DMS53 (cell line): ENCODE data around the gene FBL.

Experiments used
- DNase-seq: peaks from one replicate; lab custom pipeline; 2025; lab: John Stamatoyannopoulos, UW

Gene FBL

GRCh38 chr19:39842693-39843435 lies 3.3 kb downstream of the FBL start:
- no peak for DNase-seq

GRCh38 chr19:39841041-39841440 lies 5.1 kb downstream of the FBL start:
- no peak for DNase-seq

GRCh38 chr19:39840492-39840891 lies 5.7 kb downstream of the FBL start:
- no peak for DNase-seq

GRCh38 chr19:39839678-39840327 lies 6.4 kb downstream of the FBL start:
- DNase-seq = no peak

- peak; percentile 53 for DNase-seq
These were observed 7.6 kb downstream of the FBL start for GRCh38 chr19:39838569-39838968.

GRCh38 chr19:39837978-39838377 lies 8.2 kb downstream of the FBL start:
- DNase-seq = no peak

- DNase-seq = peak; percentile 54
These were observed 11.8 kb downstream of the FBL start for GRCh38 chr19:39834287-39834841.

GRCh38 chr19:39833464-39834286 lies 12.5 kb downstream of the FBL start, which contains the start of gene DYRK1B:
Gene DYRK1B, minus strand, starts transcription at chr19:39834162. Its CDS starts 2,295 bp downstream, at chr19:39831867.
- DNase-seq = peak; percentile 100

- no peak for DNase-seq
These were observed 13.1 kb downstream of the FBL start for GRCh38 chr19:39833160-39833463.

- DNase-seq = no peak
These were observed 13.7 kb downstream of the FBL start for GRCh38 chr19:39832341-39833083.

- no peak for DNase-seq
These were observed 14.5 kb downstream of the FBL start for GRCh38 chr19:39831679-39832078.

GRCh38 chr19:39830847-39831246 lies 15.3 kb downstream of the FBL start:
- no peak for DNase-seq

- no peak for DNase-seq
These were observed 15.8 kb downstream of the FBL start for GRCh38 chr19:39830406-39830805.

GRCh38 chr19:39829702-39830275 lies 16.4 kb downstream of the FBL start:
- no peak for DNase-seq

GRCh38 chr19:39828654-39829032 lies 17.5 kb downstream of the FBL start:
- DNase-seq = peak; percentile 66

GRCh38 chr19:39828015-39828653 lies 18.0 kb downstream of the FBL start:
- DNase-seq = peak; percentile 99

GRCh38 chr19:39827216-39827615 lies 19.0 kb downstream of the FBL start:
- DNase-seq = no peak

GRCh38 chr19:39826311-39826945 lies 19.8 kb downstream of the FBL start:
- DNase-seq = no peak

GRCh38 chr19:39825531-39826076 lies 20.6 kb downstream of the FBL start:
- peak; percentile 31 for DNase-seq

- DNase-seq = no peak
These were observed 21.1 kb downstream of the FBL start for GRCh38 chr19:39825093-39825463.
